Measurements from ENCODE around the gene ARL5B. TPM values are rescaled to one million over a fixed set of nuclear protein-coding genes. Genes with fewer than 3 reads are reported as not detected.

The ARL5B gene
- total RNA-seq, 1 experiment from 2014 or later: 8.1 TPM

- Histone ChIP-seq H3K27ac (ENCODE audit: low read length) (peak overlapping the region; percentile 58), H3K4me1 (ENCODE audit: insufficient read depth, low read length) (peaks cover 15% of the 10 kb centered on the region), H2AFZ (ENCODE audit: low read length) (no peak overlapping the region), H3K36me3 (ENCODE audit: low read depth, low read length) (no peaks in the 10 kb centered on the region), H3K9me2 (replicated peaks; ENCODE audit: low read length) (no peaks in the 10 kb centered on the region), H3K9me3 (ENCODE audit: low read length) (no peaks in the 10 kb centered on the region), H3K79me2 (ENCODE audit: low read length) (no peaks in the 10 kb centered on the region), H3K4me3 (ENCODE audit: low read length) (no peak overlapping the region), H3K27me3 (ENCODE audit: low read length) (no peaks in the 10 kb centered on the region), H3F3A (ENCODE audit: low read length, unreplicated experiment) (no peaks in the 10 kb centered on the region), H4K20me1 (ENCODE audit: low read length) (no peaks in the 10 kb centered on the region), H3K9ac (ENCODE audit: low read length) (no peak overlapping the region), H3K4me2 (ENCODE audit: low read length) (peak overlapping the region; percentile 45; the same call in 1 of the 2 replicates)
- DNase-seq (peak; percentile 89), ATAC-seq (peak; percentile 79)
- ChIA-PET CTCF (no interaction called here), POLR2A (ENCODE audit: unreplicated experiment) (no interaction called here)
- BruUV-seq (replicated peaks): no TSS peak
- no peak for TF ChIP-seq EZH2 (IDR thresholded peaks at IDR 0.05; ENCODE audit: low read length, unreplicated experiment)
- TF ChIP-seq CTCF (conservative IDR thresholded peaks at IDR 0.05; ENCODE audit: low read depth, low read length): no peak
- TF ChIP-seq EZH2phosphoT487 (IDR thresholded peaks at IDR 0.05; ENCODE audit: borderline replicate concordance, low read length): no peak
- intact Hi-C loops (cut with micrococcal nuclease): no loop called here
Observed at GRCh38 chr10:18713077-18713476, 53.8 kb downstream of the ARL5B start.

- no peaks in the 10 kb centered on the region for H3K79me2 ChIP-seq (ENCODE audit: low read length)
- DNase-seq: peak; percentile 80
- peak overlapping the region; percentile 33; the same call in 1 of the 2 replicates for H3K4me2 ChIP-seq (ENCODE audit: low read length)
- no peaks in the 10 kb centered on the region for H3K36me3 ChIP-seq (ENCODE audit: low read depth, low read length)
- no peaks in the 10 kb centered on the region for H3K9me3 ChIP-seq (ENCODE audit: low read length)
- no peak overlapping the region for H2AFZ ChIP-seq (ENCODE audit: low read length)
- no peak overlapping the region for H3K9ac ChIP-seq (ENCODE audit: low read length)
- no peaks in the 10 kb centered on the region for H3K27me3 ChIP-seq (ENCODE audit: low read length)
- no peak for TF ChIP-seq EZH2phosphoT487 (IDR thresholded peaks at IDR 0.05; ENCODE audit: borderline replicate concordance, low read length)
- TF ChIP-seq CTCF (conservative IDR thresholded peaks at IDR 0.05; ENCODE audit: low read depth, low read length): no peak
- no peak for TF ChIP-seq EZH2 (IDR thresholded peaks at IDR 0.05; ENCODE audit: low read length, unreplicated experiment)
- H3F3A ChIP-seq (ENCODE audit: low read length, unreplicated experiment): no peaks in the 10 kb centered on the region
- ChIA-PET CTCF (no interaction called here), POLR2A (ENCODE audit: unreplicated experiment) (no interaction called here)
- no peaks in the 10 kb centered on the region for H4K20me1 ChIP-seq (ENCODE audit: low read length)
- BruUV-seq (replicated peaks): no TSS peak
- no peak overlapping the region for H3K4me3 ChIP-seq (ENCODE audit: low read length)
- intact Hi-C loops (cut with micrococcal nuclease): no loop called here
- peak; percentile 13; the same call in 1 of the 2 replicates for ATAC-seq
- peaks cover 25% of the 10 kb centered on the region for H3K4me1 ChIP-seq (ENCODE audit: insufficient read depth, low read length)
- peak overlapping the region; percentile 64 for H3K27ac ChIP-seq (ENCODE audit: low read length)
- no peaks in the 10 kb centered on the region for H3K9me2 ChIP-seq (replicated peaks; ENCODE audit: low read length)
Observed at GRCh38 chr10:18718991-18719390, 59.8 kb downstream of the ARL5B start.

GRCh38 chr10:18719811-18720210 is 60.6 kb downstream of the ARL5B start:
- H4K20me1 ChIP-seq (ENCODE audit: low read length): no peaks in the 10 kb centered on the region
- no TSS peak for BruUV-seq (replicated peaks)

More at GRCh38 chr10:18719811-18720210, 60.6 kb downstream of the ARL5B start:
- peak; percentile 77 for DNase-seq
- CTCF ChIA-PET: no interaction called here
- H3F3A ChIP-seq (ENCODE audit: low read length, unreplicated experiment): no peaks in the 10 kb centered on the region
- peak; percentile 42; the same call in 1 of the 2 replicates for ATAC-seq
- TF ChIP-seq CTCF (conservative IDR thresholded peaks at IDR 0.05; ENCODE audit: low read depth, low read length) (no peak), EZH2phosphoT487 (IDR thresholded peaks at IDR 0.05; ENCODE audit: borderline replicate concordance, low read length) (no peak), EZH2 (IDR thresholded peaks at IDR 0.05; ENCODE audit: low read length, unreplicated experiment) (no peak)
- H3K9me2 ChIP-seq (replicated peaks; ENCODE audit: low read length): no peaks in the 10 kb centered on the region
- POLR2A ChIA-PET (ENCODE audit: unreplicated experiment): no interaction called here
- H2AFZ ChIP-seq (ENCODE audit: low read length): no peak overlapping the region
- H3K4me3 ChIP-seq (ENCODE audit: low read length): no peak overlapping the region
- peak overlapping the region; percentile 64 for H3K27ac ChIP-seq (ENCODE audit: low read length)
- no peaks in the 10 kb centered on the region for H3K9me3 ChIP-seq (ENCODE audit: low read length)
- H3K9ac ChIP-seq (ENCODE audit: low read length): no peak overlapping the region
- H3K4me2 ChIP-seq (ENCODE audit: low read length): 0 out of 2 replicates have a peak overlapping the region, but pooled peaks have one; percentile 17
- H3K4me1 ChIP-seq (ENCODE audit: insufficient read depth, low read length): peaks cover 29% of the 10 kb centered on the region
- H3K79me2 ChIP-seq (ENCODE audit: low read length): no peaks in the 10 kb centered on the region
- no peaks in the 10 kb centered on the region for H3K36me3 ChIP-seq (ENCODE audit: low read depth, low read length)
- H3K27me3 ChIP-seq (ENCODE audit: low read length): no peaks in the 10 kb centered on the region
- intact Hi-C loops (cut with micrococcal nuclease): no loop called here

Data from PC-3 (cell line).